Left colon (tissue), 2 donors: ENCODE results near the gene TENM3. TPM values are rescaled to one million over a fixed set of nuclear protein-coding genes. Genes with fewer than 3 reads are reported as not detected.

Source experiments
- ATAC-seq: fragments of 200-7000 bp; cut with Tn5 transposase; one replicate; pipeline ENCODE4 v1.9.1; 2020; ENCODE audit warnings: mild to moderate bottlenecking, moderate library complexity
- DNase-seq, 2 donors: peaks; one replicate each; pipeline ENCODE4 v3.0.0-alpha.2; 2020
- intact Hi-C, 2 donors: fragments of 100-400 bp; cut with DNase I in 1 of 2; cut with micrococcal nuclease in 1 of 2; formaldehyde crosslinking; loops; one replicate each; pipeline versions ENCODE4 v1.11.2 to v1.14.0; 2022; cut with DNase I, micrococcal nuclease
- total RNA-seq, 2 donors: library from RNA; stranded (reverse); fragmentation: NEBNext Ultra II Directional; extraction: Animal tissue kit (Norgen Biotek cat#: 25700); gene quantifications; one replicate each; pipeline ENCODE4 v1.2.1, GENCODE V29; 2021
- donor health status: DM: no; HTN: no; CAD: no.
- donor health status: DM: yes; HTN: yes; CAD: no.

The TENM3 gene
- total RNA-seq, 2 donors from 2014 or later: 0.18 to 2.2 TPM

GRCh38 chr4:182754895-182755294 lies 511.7 kb downstream of the TENM3 start:
- intact Hi-C loops: no loop called here
- ATAC-seq (no peak), DNase-seq (no peak)

DNA sequence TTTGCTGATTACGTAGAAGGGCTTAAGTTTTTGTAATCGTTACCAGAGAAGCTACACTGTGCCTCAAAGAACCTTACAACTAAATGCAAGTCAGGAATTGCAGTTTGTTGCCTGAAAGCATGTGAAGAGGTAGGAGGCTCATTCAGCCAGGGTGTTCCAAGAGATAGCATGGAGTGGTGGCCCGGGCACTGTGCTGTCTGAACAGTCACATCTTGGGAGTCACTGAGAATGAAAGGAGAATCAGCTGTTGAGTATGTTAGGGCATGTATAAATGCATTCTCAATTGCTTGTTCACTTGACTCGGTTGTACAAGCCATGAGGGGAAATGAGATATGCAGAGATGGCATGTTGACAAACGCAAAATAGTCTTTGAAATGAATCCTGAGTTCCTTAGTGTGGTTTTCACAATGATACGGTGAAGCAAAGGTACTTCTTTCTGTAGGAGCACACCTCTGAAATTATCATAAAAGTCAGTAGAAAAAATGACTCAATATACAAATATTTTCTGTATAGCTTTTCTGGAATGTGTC lies 513.0 kb downstream of the TENM3 start:
- intact Hi-C loops: no loop called here
- DNase-seq (no peak), ATAC-seq (no peak)

DNA sequence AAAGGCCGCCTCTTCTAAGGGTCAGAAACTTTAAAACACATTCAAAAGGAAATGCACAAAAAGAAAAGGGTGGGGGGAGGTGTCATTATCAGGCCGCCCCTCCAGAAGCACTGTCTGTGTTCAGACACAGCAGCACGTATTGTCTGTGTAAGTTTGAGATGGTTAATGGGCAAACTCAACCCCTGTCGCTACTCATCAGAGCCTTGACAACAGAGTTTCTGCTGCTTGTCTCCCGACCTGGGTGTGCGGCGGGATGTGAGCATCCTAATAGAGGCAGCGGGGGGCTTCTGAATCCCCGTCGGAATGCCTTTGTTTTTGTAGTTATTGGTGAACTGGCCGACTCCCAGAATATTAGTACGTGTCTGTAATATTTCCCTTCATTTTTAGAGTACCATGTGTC lies 515.1 kb downstream of the TENM3 start:
- DNase-seq: no peak
- no peak for ATAC-seq
- intact Hi-C loops: no loop called here

DNA sequence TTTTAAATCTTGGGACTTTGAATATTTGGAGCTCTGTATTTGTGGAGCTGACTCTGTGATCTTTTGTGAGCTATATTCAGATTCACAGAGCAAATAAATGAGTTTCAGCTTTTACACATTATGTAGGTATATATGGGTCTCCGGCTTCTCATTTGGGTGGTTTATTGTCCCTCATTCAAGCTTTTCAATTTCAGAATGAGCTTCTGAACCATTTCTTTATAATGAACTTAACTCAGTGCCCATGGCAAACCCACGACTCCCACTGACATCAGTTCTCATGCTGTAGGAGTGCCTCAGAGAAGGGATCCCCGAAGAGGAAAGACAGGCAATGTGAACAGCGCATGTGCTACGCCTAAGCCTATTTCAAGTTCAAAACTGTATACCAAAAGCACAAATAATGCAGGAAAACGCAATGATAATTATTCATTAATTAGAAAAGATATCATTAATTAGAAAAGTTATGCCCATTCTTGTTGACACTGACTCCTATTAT lies 517.4 kb downstream of the TENM3 start:
- ATAC-seq (no peak), DNase-seq (no peak)
- intact Hi-C loops: no loop called here

GRCh38 chr4:182764137-182764536 lies 520.9 kb downstream of the TENM3 start:
- intact Hi-C loops: no loop called here
- DNase-seq: no peak
- ATAC-seq: no peak

GRCh38 chr4:182764642-182765041 lies 521.4 kb downstream of the TENM3 start:
- DNase-seq (no peak), ATAC-seq (no peak)
- intact Hi-C loops: no loop called here

GRCh38 chr4:182765987-182766856 lies 523.0 kb downstream of the TENM3 start:
- ATAC-seq: no peak
- DNase-seq: no peak
- intact Hi-C loops: no loop called here

GRCh38 chr4:182766857-182767250 lies 523.7 kb downstream of the TENM3 start:
- ATAC-seq (no peak), DNase-seq (no peak)
- intact Hi-C loops: no loop called here

DNA sequence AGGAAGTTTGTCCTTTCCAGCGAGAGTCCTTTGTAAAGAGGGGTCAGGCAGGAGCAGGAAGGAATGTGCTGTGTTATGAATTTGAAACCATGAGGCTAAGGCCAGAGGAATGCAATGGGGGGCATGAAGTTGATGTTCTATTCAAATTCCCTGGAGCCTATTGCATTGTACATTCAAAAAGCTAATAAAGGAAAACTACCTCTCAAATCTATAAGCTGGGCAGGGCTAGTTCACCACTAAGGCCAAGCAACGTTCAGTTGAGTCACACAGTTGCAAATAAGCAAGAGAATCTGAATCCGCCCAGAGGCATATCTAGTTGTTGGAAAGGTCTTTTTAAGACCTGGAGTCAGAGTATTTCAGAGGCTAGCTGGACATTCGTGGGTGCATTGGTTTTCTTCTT lies 525.6 kb downstream of the TENM3 start:
- intact Hi-C loops: no loop called here

GRCh38 chr4:182770259-182770995 lies 527.2 kb downstream of the TENM3 start:
- no peak for DNase-seq
- ATAC-seq: no peak
- intact Hi-C loops: no loop called here

More for the DNA sequence above, 525.6 kb downstream of the TENM3 start:
- no peak for ATAC-seq
- no peak for DNase-seq

GRCh38 chr4:182770996-182771514 lies 527.9 kb downstream of the TENM3 start:
- DNase-seq (no peak), ATAC-seq (no peak)

DNA sequence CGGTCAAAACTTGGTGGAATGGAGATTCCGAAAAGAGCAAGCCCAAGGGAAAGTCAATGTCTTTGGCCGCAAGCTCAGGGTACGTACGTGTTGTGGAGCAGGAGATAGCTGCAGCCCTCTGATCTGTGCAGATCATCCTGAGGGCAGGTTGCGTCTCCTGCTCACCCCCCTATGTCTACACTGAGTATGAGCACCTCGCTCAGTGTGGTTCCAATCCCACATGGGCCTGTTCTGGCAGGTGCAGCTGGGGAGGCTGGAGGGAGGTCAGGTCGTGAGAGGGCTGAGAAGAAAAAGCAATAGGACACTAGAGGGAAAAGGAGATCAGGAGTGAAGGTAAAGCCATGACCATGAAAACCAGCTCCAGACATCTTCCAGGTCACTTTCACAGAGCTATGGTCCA lies 531.9 kb downstream of the TENM3 start:
- ATAC-seq (no peak), DNase-seq (no peak)
- intact Hi-C loops: no loop called here

More at GRCh38 chr4:182770996-182771514, 527.9 kb downstream of the TENM3 start:
- intact Hi-C loops: no loop called here

DNA sequence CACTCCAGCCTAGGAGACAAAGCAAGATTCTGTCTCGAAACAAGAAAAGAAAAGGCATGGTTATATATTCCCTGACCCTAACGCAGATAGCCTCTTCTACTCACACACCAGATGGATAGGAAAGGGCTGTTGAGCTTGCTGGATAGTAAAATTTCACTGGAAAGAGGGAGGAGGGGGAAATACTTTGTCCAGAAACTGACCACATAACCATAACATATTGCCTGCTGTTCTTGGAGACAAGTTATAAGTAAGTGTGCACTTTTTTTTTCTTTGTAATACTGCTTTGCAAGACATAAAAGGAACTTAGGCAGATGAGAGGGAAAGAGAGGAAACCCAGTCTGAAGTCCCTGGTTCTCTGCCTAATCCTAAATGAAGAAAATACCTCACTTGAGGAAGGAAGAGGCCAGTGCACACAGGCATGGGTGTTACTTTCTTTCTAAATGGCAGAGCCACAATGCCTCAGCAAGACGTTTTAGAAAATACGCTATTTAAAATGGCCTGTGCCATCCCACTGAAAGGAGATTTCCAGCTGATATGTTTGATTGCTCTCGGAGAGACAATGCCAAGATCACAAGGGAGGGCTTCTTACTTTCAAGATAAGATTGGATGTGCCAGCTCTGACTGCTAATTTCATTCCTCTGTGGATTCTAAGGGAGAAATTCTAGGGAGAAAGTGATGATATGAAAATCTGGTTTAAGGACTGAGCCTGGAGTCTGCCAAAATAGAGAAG lies 533.3 kb downstream of the TENM3 start:
- ATAC-seq (no peak), DNase-seq (no peak)
- intact Hi-C loops: no loop called here

DNA sequence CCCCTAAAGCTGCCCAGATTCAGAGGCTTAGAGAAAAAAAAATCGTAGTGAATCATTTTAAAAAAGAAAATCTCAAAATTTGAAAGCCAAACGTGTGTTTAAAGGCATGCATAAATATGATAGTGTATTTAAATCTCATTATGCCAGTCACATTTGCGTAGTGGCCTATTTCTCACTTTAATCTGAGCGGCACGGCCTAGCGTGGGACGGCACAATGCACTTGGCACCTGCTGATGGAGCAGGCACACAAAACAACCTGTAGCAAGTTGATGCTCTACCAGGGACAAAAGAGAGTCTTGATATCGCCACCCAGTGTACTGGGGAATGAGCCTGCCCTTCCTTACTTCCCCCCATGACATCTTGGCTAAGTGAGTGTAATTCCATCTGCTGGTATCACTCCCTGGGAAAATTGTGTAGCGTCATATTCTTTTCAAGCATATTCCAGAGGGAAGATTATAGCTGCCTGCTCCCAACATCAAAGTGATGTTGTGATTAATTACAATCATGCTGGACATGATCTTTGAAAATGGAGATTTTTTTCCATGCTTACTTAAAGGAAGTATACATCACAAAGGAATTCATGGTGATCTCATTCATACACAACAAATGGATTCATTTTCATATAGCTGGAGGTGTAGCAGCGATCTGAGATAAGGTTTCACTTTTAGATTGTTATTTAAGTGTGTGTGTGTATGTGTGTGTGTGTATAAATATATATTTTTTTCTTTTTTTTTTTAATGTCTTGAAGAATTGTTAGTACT lies 535.2 kb downstream of the TENM3 start:
- ATAC-seq (no peak), DNase-seq (no peak)
- intact Hi-C loops: no loop called here

- DNase-seq (no peak), ATAC-seq (no peak)
- intact Hi-C loops: no loop called here
Measured at GRCh38 chr4:182786991-182787390, 543.8 kb downstream of the TENM3 start.

DNA sequence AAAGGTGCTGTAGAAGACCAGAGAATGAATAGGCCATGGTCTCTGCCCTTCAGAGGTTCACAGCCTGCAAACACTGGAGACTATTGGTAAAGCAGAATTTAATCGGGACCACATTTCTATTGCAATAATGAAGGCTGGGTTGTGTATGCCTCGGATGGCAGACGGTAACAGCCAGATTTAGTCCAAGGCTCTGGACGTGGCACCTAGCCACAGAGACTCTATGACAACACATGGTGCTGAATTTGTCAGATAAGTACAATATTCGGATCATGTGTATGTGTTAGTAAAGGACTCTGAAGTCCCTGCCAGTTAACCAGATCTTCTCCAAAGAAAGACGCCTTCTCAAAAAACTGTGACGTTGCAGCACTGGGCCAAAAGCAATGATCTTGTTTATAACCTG lies 545.0 kb downstream of the TENM3 start:
- ATAC-seq: no peak
- intact Hi-C loops: no loop called here
- no peak for DNase-seq

GRCh38 chr4:182789529-182789928 lies 546.3 kb downstream of the TENM3 start:
- no peak for ATAC-seq

More at GRCh38 chr4:182789529-182789928, 546.3 kb downstream of the TENM3 start:
- intact Hi-C loops: no loop called here
- DNase-seq: no peak
